ENCODE results near the gene TIGD6.

Gene TIGD6

DNA sequence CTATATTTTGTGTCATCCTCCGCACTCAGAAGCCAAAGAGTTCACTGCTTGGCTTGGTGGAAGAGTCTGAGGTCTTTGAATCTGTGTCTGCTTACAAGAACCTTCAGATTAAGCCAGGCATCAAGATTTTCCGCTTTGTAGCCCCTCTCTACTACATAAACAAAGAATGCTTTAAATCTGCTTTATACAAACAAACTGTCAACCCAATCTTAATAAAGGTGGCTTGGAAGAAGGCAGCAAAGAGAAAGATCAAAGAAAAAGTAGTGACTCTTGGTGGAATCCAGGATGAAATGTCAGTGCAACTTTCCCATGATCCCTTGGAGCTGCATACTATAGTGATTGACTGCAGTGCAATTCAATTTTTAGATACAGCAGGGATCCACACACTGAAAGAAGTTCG, 19.2 kb downstream of the TIGD6 start:
- no peak overlapping the region for H3K4me3 ChIP-seq (ENCODE audit: low read depth, low read length)
- no peak for DNase-seq (ENCODE audit: low read depth)
- TF ChIP-seq, protein P1, sequence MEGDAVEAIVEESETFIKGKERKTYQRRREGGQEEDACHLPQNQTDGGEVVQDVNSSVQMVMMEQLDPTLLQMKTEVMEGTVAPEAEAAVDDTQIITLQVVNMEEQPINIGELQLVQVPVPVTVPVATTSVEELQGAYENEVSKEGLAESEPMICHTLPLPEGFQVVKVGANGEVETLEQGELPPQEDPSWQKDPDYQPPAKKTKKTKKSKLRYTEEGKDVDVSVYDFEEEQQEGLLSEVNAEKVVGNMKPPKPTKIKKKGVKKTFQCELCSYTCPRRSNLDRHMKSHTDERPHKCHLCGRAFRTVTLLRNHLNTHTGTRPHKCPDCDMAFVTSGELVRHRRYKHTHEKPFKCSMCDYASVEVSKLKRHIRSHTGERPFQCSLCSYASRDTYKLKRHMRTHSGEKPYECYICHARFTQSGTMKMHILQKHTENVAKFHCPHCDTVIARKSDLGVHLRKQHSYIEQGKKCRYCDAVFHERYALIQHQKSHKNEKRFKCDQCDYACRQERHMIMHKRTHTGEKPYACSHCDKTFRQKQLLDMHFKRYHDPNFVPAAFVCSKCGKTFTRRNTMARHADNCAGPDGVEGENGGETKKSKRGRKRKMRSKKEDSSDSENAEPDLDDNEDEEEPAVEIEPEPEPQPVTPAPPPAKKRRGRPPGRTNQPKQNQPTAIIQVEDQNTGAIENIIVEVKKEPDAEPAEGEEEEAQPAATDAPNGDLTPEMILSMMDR (IDR thresholded peaks at IDR 0.05; ENCODE audit: low read depth, low read length): no peak
- no peak for TF ChIP-seq MYC (IDR thresholded peaks at IDR 0.05; ENCODE audit: low read depth, low read length)
- TF ChIP-seq, protein P2, sequence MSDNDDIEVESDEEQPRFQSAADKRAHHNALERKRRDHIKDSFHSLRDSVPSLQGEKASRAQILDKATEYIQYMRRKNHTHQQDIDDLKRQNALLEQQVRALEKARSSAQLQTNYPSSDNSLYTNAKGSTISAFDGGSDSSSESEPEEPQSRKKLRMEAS (IDR thresholded peaks at IDR 0.05; ENCODE audit: low read depth, low read length): no peak
- TF ChIP-seq POLR2A (IDR thresholded peaks at IDR 0.05; ENCODE audit: extremely low read depth, insufficient read length): no peak

DNA sequence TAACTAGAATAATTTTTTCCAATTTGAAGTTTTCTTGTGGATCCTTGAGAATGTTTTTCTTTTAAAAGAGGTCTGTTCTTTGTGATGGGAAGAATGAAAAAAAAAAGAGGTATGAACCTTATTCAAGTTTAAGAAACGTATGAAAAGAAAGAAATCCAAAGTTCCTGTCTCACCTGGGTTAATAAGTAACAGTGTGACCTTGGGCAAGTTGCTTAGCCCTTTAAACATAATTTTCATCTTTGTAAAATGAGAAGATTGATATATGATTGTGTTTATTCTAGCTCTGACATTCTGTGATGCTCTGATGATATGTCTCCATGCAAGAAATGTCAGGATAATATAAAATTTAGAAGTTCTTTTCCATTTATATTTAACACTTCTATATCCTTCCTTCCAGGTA, 20.6 kb downstream of the TIGD6 start:
- TF ChIP-seq, protein P1 (IDR thresholded peaks at IDR 0.05; ENCODE audit: low read depth, low read length): no peak
- TF ChIP-seq, protein P2 (IDR thresholded peaks at IDR 0.05; ENCODE audit: low read depth, low read length): no peak
- TF ChIP-seq POLR2A (IDR thresholded peaks at IDR 0.05; ENCODE audit: extremely low read depth, insufficient read length) (no peak), MYC (IDR thresholded peaks at IDR 0.05; ENCODE audit: low read depth, low read length) (no peak)
- no peak overlapping the region for H3K4me3 ChIP-seq (ENCODE audit: low read depth, low read length)
- DNase-seq (ENCODE audit: low read depth): no peak

DNA sequence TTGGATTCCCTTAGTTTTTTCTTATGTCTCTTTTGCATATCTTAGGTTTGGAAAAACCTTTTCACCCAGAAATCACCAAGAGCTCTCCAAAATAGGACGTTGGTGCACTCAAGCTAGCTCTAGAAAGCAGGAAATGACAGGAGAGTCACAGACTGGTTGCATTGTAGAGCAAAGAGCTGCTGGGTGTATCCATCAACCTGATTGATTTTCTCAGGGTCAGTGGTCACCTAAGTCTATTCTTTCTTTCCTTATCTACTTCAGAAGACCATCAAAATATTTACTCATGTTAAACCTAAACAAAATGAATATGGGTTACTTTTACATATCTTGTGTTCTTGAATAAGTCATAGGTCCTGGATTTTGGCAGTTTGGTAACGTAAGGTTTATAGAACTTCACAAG, 25.0 kb downstream of the TIGD6 start:
- H3K4me3 ChIP-seq (ENCODE audit: low read depth, low read length): no peak overlapping the region
- TF ChIP-seq POLR2A (IDR thresholded peaks at IDR 0.05; ENCODE audit: extremely low read depth, insufficient read length): no peak
- TF ChIP-seq, protein P1 (IDR thresholded peaks at IDR 0.05; ENCODE audit: low read depth, low read length): no peak
- no peak for TF ChIP-seq MYC (IDR thresholded peaks at IDR 0.05; ENCODE audit: low read depth, low read length)
- TF ChIP-seq, protein P2 (IDR thresholded peaks at IDR 0.05; ENCODE audit: low read depth, low read length): no peak
- no peak for DNase-seq (ENCODE audit: low read depth)

DNA sequence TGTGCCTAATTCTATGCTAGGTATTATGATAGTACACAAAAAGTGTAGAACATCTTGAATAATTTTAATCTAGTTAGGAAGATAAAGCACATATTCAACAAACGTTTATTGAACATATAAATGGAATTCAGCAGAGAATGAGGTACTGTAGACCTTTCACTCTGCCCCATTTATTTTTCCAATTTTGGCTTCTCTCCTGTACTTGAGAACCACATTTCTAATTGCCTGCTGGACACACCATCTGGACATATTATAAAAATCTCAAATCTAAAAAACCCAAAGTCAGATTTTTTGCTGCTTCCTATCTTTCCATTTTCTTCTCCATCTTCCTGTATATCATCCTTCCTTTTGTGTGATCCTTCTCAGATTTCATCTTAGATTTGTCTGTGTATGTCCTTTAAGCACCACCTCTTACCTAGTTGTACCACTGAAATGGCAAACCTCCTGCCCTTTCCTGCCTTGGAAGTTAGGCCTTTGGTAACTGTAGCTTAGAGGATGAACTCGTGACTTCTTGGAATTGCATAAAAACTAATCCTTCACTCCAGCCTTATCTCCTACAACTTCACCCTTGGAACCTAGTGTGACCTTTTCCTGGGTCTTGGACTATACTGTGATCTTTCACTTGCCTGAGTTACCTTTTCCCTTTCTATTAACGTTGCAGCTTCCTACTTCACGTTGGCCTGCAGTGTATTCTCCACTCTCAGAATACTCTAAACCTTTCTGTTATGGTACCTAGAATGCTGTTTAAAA, 31.1 kb downstream of the TIGD6 start:
- no peak for DNase-seq (ENCODE audit: low read depth)
- TF ChIP-seq, protein P2 (IDR thresholded peaks at IDR 0.05; ENCODE audit: low read depth, low read length): no peak
- TF ChIP-seq POLR2A (IDR thresholded peaks at IDR 0.05; ENCODE audit: extremely low read depth, insufficient read length) (no peak), MYC (IDR thresholded peaks at IDR 0.05; ENCODE audit: low read depth, low read length) (no peak)
- TF ChIP-seq, protein P1 (IDR thresholded peaks at IDR 0.05; ENCODE audit: low read depth, low read length): no peak
- H3K4me3 ChIP-seq (ENCODE audit: low read depth, low read length): no peak overlapping the region

DNA sequence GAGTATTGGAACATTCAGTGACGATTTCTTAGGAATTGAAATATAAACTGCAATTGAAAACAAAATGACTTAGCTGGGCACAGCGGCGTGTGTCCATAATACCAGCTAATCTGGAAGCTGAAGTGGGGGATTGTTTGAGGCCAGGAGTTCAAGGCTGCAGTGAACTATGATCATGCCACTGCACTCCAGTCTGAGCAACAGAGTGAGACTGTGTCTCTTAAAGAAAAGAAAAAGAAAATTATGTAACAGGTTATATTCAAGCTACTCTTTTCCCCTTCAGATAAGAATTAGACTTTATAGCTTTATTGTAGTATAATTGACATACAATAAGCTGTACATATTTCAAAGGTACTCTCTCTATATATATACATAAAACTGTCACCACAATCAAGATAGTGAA, 33.5 kb downstream of the TIGD6 start:
- H3K4me3 ChIP-seq (ENCODE audit: low read depth, low read length): no peak overlapping the region
- DNase-seq (ENCODE audit: low read depth): no peak
- TF ChIP-seq, protein P2 (IDR thresholded peaks at IDR 0.05; ENCODE audit: low read depth, low read length): no peak
- TF ChIP-seq, protein P1 (IDR thresholded peaks at IDR 0.05; ENCODE audit: low read depth, low read length): no peak
- TF ChIP-seq MYC (IDR thresholded peaks at IDR 0.05; ENCODE audit: low read depth, low read length): no peak
- TF ChIP-seq POLR2A (IDR thresholded peaks at IDR 0.05; ENCODE audit: extremely low read depth, insufficient read length): no peak
